ENCODE measurements around the gene TUBG2. TPM values are rescaled to one million over a fixed set of nuclear protein-coding genes. Genes with fewer than 3 reads are reported as not detected.

TUBG2 gene
- total RNA-seq, 1 donor from 2014 or later, result 2.7 TPM

DNA sequence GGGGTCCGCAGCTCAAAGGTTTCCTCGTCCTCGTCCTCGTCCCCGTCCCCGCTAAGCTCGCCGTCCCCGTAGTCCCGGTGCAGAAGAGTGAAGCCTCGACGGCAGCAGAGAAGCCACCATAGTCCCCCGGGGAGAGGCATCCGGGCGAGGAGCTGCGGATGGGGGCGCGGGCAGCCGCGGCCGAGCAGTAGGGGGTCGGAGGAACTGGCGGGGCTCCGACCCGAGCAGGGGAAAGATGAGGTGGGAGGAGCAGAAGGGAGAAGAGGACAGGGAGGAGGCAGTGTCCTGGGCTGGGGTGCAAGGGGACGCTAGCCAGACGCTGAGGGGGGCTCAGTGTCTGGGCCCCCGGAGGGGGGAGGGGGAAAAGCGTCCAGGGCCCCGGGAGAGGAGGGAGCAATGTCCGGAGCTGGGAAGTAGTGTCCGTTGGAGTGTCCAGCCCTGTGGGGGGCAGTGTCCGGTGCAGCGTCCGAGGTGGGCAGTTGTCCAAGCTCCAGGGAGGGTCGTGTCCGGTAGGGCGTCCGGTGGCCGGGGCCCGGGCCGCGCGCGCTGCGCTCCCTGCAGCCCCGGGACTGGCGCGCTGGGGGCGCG is 17.4 kb downstream of the TUBG2 start, which contains the start of gene PLEKHH3:
PLEKHH3 (minus strand) TSS at position 571 of the 588 bp plus-strand sequence; CDS start at position 140, 431 bp downstream.
- DNase-seq (ENCODE audit: low read depth in 2 of 2), result no peak

DNA sequence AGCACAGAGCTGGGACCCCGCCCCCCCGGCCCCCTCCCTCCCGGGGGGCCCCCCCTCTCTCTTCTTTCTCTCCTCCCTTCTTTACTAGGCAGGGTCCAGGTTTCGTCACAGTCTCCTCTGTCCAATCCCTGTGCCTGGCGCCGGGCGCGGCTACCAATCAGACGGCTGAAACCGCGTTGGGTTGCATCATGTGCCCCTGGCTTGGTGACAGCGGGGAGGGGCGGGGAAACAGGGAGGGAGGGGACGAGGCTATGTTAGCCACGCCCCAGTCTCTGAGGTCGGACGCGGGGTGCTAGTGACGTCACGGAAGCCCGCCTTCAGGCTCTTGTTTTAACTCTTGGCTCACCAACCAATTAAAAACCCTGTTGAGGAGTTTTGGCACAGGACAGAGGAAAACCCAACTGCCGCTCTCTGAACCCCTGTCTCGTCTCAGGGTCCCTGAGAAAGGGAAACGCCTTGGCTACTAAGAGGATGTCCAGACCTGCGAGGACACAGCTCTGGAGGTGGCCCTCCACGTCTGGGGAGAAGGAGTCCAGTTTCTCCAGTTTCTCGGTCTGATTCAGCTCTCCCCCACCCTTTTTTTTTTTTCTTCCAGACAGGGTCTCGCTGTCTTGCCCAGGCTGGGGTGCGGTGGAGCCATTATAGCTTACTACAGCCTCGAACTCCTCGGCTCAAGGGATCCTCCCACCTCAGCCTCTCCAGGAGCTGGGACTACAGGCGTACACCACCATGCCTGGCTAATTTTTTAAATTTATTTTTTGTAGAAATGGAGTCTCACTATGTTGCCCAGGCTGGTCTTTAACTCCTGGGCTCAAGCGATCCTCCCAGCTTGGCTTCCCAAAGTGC is 18.2 kb downstream of the TUBG2 start:
- DNase-seq (ENCODE audit: low read depth in 2 of 2), result peak; percentile 99 to 100

DNA sequence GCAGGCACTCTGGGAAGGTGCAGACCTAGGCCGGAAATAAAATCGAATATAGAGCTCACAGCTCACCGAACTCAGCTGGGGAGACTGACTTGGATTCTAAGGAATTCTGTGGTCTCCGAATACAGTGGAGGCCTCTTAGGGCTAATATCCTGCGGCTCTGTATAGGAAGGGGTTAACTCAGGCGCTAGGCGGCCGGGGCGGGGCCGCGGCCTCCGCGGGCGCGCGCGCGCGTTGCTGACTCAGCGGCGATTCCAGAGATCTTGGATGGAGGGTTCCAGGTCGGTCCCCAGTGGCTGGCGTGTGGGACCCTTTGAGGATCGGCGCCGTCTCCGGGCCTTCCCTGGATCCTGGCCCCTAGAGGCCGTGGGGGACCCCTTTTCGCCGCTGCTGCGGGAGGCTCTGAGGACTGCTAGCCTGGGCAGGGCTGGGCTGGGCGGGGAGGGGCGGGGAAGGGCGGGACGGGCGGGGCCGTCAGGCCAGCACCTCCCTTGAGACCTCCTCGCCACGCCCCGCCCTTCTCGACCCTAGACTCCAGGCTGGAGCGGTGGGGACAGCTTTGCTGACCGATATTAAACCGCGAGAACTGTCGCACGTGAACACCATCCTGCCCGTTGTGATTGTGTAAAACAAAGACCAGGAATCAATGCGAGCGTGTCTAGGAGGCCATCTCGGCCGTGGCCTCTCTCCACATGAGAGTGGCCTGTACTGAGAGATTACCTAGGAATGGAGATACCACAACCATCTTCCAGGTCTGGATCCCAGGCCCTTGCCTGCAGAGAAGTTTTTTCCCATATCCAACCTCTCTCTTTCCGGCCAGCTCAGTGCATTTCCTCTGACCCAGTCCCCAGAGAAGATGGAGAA is 19.1 kb downstream of the TUBG2 start:
- DNase-seq (ENCODE audit: low read depth in 2 of 2), result peak; percentile 70 to 83

DNA sequence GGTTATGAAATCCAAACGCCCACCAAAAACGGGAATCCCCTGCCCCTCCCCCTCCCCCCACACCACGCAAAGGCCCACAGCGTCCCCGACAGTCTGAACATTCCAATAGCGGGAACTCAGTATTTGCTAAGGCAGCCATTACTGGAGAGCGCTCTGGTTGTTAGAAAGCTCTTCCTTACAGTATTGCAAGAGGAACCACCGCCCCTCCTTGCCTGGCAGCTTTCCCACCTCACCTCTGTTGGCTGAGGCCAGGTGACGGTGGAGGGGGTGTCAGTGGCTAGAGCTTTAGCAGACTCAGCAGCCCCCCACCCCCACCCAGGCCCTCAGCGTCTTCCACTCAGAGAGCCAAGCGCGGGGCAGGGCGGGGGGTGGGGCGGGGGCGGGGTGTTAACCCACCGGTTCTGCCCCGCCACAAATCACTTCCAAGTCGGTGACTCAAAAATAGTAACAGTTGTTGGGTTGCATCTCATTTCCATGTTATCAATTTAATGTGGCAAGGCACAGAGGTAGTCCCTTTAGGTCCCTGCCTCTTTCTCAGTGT is 19.9 kb downstream of the TUBG2 start:
- DNase-seq (ENCODE audit: low read depth in 2 of 2), result peak in 1 of 2 donors; percentile 50

DNA sequence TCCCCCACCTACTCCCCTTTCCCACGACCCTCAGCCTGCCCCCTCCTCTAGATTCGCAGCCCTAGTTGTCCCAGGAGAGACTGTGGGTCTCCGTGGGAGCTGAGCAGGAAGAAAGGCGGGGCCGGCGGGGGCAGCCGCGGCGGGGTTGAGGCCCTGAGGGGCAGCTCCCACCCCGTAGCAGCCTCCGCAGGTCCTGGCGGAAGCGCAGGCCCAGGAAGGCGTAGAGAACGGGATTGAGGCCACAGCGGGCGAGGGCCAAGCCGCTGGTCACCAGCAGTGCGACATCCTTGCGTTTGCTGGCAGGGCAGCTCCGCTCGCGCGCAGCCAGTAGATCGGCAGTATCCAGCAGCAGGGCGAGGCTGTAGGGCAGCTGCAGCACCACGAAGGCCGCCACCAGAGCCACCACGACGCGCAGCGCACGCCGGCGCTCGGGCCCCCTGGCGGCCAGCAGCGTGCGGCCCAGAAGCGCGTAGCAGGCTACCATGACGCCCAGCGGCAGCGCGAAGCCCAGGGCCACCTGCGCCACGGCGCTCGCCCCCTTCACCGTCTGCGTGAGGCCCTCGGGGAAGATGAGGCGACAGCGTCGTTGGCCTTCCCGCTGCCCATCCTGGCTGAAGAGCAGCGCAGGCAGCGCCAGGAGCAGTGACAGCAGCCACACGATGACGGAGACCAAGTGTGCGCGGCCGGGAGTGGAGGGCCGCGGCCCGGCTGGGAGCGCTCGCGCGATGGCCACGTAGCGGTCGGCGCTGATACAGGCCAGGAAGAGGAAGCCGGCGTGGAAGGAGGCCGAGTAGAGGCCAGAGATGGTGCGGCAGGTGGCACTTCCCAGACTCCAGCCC is 20.6 kb downstream of the TUBG2 start:
- DNase-seq (ENCODE audit: low read depth in 2 of 2), result peak; percentile 63 to 90

DNA sequence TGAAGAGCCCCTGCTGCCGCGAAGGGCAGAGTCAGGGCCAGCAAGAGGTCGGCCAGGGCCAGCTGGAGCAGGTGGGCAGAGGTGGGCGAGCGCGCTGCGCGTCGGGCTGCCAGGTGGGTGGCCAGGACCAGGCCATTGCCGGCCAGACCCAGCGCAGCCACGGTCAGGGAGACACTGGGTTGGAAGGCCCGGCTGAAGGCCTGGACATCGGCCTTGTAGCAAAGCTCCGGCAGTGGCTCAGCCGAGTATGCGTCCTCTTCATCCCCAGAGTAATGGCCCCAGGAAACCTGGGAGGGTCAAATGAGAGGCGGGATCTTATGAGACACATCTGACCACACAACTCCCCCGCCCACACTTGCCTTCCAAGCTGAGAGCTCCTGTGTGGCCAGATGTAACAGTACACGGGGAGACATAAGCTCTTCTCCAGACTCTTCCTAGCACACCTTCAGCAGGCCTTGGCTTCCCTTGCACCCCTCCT is 21.3 kb downstream of the TUBG2 start:
- DNase-seq (ENCODE audit: low read depth in 2 of 2), result no peak

DNA sequence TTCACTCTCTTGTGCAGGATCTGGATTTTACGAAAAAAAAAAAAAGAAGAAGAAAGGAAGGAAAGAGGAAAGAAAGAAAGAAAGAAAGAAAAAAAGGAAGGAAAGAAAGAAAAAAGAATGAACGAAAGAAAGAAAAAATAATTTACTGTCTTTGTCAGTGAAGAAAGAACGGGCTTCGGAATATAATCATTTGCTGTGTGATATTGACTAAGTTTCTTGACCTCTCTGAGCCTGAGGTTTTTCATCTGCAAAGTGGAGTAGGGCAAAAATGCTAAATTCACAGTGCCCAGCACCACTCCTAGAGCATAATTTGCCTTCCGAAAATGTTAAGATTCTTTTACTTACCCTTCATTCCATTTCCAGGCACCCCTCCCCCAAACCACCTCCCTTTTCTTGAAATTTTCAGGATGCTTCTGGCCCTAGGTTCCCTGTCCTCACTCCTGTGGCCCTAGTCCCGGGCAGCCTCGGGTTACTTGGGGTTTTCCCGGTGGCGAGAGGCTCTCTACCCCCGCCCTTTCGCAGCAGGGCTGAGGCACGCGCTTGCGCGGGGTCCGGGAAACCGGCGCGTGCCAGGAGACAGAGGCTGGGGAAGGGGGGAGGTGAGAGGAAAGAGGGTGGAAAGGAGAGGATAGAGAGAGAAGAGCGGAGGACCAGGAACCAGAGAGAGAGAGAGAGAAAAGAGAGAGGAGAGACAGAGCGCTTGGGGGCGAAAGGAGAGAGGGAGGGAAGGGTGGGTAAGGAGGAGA is 23.1 kb downstream of the TUBG2 start, which contains the start of gene CNTNAP1:
CNTNAP1 (plus strand) TSS at position 556 of the 746 bp plus-strand sequence. CDS start 299 bp downstream, outside the sequence.
- DNase-seq (ENCODE audit: low read depth in 2 of 2), result peak in 1 of 2 donors; percentile 70

DNA sequence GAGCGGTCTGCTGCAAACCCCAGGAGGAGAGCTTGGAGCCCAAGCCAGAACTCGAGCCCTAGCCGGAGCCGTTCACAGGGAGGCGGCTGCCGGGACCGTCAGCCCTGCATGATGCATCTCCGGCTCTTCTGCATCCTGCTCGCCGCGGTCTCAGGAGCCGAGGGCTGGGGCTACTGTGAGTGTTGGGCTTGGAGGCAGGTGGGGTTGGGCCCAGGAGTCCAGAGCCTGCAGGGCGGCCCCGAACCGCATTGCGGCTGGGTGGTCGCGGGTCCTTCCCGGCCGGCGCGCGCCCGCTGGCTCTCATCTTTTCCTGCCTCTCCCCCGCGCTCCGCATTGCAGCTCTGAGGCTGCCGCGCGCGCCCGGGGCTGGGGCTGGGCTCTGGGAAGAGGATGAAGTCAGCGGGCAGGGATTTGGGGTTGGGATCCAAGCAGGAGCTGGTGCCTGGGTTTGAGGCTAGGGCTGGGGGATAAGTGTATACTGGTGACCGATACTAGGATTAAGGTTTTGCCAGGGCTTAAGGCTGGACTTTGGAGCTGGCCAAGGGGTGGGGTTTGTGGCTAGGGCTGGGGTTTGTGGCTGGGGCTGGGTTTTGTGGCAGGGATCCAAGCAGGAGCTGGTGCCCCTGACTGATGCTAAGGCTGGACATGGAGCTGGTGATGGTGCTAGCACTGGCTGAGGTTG is 23.8 kb downstream of the TUBG2 start:
- peak in 1 of 2 donors; percentile 68 for DNase-seq (ENCODE audit: low read depth in 2 of 2)

DNA sequence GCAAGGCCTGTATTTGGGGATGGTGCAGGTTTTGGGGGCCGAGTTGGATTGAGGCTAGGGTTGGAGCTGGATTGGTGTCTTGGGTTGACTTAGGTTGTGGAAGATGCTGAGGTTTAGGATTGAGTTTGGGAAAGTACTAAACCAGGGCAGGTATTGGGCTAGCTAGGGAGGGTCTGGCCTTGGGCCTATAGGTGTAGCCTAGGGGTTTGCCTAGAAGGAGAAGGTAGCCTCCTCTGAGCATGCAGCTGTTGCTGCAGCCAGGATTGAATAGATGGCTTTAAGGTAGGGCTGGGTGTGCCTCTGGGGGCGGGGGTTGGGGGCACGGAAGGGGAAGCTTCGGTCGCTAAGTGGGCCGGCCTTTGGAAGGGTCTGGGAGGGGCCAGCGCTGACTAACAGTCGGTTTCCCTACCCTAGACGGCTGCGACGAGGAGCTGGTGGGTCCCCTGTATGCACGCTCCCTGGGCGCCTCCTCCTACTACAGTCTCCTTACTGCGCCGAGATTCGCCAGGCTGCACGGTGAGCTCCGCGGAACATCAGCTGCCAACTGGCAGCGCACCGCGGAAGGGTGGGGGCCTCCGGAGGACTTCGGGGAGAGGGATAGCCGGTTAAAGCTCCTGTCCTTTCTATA is 24.4 kb downstream of the TUBG2 start:
- DNase-seq (ENCODE audit: low read depth in 2 of 2), result peak in 1 of 2 donors; percentile 39

DNA sequence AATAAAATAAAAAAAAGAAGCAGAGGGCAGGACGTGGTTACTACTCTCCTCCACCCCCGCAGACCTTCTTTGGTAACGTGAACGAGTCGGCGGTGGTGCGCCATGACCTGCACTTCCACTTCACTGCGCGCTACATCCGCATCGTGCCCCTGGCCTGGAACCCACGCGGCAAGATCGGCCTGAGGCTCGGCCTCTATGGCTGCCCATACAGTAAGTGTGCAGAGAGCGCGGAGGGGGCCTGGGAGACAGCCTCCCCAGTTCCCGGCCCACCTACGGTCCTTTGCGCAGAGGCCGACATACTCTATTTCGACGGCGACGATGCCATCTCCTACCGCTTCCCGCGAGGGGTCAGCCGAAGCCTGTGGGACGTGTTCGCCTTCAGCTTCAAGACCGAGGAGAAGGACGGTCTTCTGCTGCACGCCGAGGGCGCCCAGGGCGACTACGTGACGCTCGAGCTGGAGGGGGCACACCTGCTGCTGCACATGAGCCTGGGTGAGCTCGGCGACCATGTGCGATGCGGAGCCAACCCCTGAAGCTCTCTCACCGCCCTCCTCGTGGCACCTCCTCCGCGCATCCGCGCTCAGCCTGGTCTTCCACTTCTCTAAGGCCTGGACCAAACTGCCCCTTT is 26.0 kb downstream of the TUBG2 start:
- no peak for DNase-seq (ENCODE audit: low read depth in 2 of 2)

DNA sequence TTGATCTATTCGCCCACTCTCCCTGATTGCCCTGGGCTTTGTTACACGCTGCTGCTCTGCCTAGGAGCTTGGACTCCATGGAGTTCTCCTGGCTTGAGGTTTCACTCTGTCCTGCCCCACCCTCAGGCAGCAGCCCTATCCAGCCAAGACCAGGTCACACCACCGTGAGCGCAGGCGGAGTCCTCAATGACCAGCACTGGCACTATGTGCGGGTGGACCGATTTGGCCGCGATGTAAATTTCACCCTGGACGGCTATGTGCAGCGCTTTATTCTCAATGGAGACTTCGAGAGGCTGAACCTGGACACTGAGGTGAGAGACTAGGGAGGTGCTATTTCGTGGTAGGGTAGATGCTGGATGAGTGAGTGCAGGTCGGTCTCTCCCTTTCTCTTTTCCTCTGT is 26.7 kb downstream of the TUBG2 start:
- DNase-seq (ENCODE audit: low read depth in 2 of 2), result no peak

DNA sequence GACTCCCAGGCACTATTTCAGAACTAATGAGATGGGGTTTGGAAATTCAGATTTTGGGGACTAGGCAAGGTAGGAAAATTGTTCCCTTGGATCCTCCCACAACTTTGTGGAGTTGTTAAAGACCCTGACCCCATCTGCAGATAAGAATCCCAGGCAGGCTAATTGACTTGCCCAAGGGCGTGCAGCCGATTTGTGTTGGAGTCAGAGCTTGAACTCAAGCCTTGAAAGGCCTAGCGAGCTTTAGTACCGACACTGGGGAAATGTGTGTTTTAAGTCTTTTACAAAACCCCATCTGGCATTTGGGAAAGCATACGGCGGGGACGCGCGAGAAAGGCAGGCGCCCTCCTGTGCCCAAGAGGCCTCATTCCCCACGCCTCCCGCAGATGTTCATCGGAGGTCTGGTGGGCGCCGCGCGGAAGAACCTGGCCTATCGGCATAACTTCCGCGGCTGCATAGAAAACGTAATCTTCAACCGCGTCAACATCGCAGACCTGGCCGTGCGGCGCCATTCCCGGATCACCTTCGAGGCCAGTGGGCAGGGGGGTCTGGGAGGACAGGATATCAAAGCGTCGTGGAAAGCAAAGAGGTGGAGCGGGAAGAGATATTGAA is 27.5 kb downstream of the TUBG2 start:
- DNase-seq (ENCODE audit: low read depth in 2 of 2), result no peak

DNA sequence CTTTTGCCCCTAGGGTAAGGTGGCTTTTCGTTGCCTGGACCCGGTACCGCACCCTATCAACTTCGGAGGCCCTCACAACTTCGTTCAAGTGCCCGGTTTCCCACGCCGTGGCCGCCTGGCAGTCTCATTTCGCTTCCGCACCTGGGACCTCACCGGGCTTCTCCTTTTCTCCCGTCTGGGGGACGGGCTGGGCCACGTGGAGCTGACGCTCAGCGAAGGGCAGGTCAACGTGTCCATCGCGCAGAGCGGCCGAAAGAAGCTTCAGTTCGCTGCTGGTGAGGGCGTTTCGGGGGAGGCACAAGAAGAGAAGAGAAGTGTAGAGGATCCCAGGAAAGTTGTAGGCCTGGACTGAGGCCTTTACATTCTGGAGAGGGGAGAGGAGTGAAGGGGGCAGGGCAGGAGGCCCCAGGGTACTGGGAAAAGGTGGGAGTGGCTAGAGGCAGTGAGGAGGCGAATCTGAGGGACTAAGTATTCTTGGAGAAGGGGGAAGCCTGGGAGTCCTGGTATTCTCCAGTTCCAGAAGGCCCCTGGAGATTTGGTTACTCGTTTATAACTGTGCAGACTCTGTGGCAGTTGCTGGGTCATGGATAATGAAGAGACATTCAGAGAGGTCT is 28.7 kb downstream of the TUBG2 start:
- DNase-seq (ENCODE audit: low read depth in 2 of 2), result no peak

DNA sequence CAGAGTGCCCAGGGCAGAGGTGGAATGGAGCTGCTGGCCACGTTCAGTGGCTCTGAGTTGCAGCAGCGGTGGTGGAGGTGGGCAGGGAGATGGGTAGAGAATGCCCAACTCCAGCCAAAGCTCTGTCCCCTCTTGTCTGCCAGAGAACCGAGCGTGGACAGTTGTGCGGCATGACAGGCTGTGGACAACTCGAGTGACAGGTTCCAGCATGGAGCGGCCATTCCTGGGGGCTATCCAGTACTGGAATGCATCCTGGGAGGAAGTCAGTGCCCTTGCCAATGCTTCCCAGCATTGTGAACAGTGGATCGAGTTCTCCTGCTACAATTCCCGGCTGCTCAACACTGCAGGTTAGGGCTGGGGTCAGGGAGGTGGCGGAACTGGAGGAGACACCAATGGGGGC is 31.5 kb downstream of the TUBG2 start:
- DNase-seq (ENCODE audit: low read depth in 2 of 2), result no peak

DNA sequence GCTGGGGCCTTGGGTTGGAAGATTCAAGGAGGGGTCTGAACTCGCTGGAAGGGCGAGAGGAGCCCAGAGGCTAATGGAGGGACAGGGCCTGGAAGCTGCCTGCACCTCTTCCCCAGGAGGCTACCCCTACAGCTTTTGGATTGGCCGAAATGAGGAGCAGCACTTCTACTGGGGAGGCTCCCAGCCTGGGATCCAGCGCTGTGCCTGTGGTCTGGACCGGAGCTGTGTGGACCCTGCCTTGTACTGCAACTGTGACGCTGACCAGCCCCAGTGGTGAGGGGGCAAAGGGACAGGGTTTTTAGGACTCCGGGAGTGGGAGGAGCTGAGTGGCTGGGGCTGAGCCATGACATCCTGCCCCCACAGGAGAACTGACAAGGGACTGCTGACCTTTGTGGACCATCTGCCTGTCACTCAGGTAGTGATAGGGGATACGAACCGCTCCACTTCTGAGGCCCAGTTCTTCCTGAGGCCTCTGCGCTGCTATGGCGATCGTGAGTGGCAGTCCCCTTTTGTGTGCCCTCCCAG is 32.0 kb downstream of the TUBG2 start:
- DNase-seq (ENCODE audit: low read depth in 2 of 2), result no peak

DNA sequence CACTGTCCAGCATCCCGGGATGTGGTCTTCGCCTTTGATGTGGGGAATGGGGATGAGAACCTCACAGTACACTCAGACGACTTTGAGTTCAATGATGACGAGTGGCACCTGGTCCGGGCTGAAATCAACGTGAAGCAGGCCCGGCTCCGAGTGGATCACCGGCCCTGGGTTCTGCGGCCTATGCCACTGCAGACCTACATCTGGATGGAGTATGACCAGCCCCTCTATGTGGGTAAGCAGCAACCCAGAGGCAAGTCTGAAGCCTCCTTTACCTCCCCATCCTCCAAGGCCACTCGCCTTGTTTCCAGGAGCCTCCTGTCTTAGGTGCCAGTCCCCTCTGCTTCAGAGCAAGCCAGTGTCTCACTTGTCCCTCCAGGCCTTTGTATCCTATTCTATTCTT is 33.4 kb downstream of the TUBG2 start:
- no peak for DNase-seq (ENCODE audit: low read depth in 2 of 2)

DNA sequence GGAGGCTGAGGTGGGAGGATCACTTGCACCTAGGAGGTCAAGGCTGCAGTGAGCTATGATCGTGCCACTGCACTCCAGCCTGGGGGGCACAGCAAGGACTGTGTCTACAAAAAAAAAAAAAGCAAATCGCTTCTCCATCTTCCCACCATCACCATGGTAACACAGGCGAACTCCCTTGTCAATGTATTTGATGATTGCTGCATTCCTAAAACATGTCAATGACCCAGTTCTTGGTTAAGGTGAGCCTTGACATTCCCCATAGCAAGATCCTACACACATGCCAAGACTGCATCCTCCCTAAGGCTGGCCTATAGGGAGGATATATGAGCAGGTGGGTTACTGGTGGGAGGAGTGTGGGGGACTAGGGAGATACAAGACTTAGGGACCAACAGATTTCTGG is 35.4 kb downstream of the TUBG2 start:
- DNase-seq (ENCODE audit: low read depth in 2 of 2), result no peak
